Mesendoderm (in vitro differentiated cells): ENCODE measurements around the gene ACP3.
"Not testable (repeated sequence)": the region's sequence is repeated elsewhere in the genome, so short reads cannot be mapped to it uniquely, and the experiment has no call there.

Experiments used
- DNase-seq: peaks from one replicate; pipeline ENCODE4 v3.0.0; 2013
- H2AK5ac ChIP-seq: 2 replicates; pipeline ENCODE4 v1.6.1; 2013; ENCODE audit warnings: low read length, inconsistent platforms
- H2BK120ac ChIP-seq: 2 replicates; pipeline ENCODE4 v1.6.1; 2013; ENCODE audit warnings: low read depth, mild to moderate bottlenecking, low read length, moderate library complexity, mixed read lengths
- H2BK15ac ChIP-seq: replicated peaks from 2 replicates; pipeline ENCODE4 v1.6.1; 2013; ENCODE audit warnings: low read depth, mild to moderate bottlenecking, moderate library complexity
- H2BK5ac ChIP-seq: 2 replicates; pipeline ENCODE4 v1.6.1; 2013; ENCODE audit warnings: low read length, inconsistent platforms
- H3K18ac ChIP-seq: 2 replicates; pipeline ENCODE4 v1.6.1; 2013; ENCODE audit warnings: mild to moderate bottlenecking, low read length, mixed read lengths
- H3K23ac ChIP-seq: one replicate; pipeline ENCODE4 v1.6.1; 2013; ENCODE audit warnings: low read length
- H3K27ac ChIP-seq: 2 replicates; pipeline ENCODE4 v1.5.1; 2013; ENCODE audit warnings: low read depth, mild to moderate bottlenecking, inconsistent platforms, low read length, moderate library complexity
- H3K27me3 ChIP-seq: 2 replicates; pipeline ENCODE4 v1.6.1; 2013; ENCODE audit warnings: low read length, control low read depth, mild to moderate bottlenecking, inconsistent platforms; ENCODE audit not compliant: insufficient read depth, poor library complexity
- H3K36me3 ChIP-seq: 2 replicates; pipeline ENCODE4 v1.6.1; 2013; ENCODE audit warnings: low read length, inconsistent platforms; ENCODE audit not compliant: control insufficient read depth, insufficient read depth
- H3K4ac ChIP-seq: one replicate; pipeline ENCODE4 v1.6.1; 2013; ENCODE audit warnings: low read depth, mild to moderate bottlenecking, low read length, moderate library complexity
- H3K4me1 ChIP-seq: 2 replicates; pipeline ENCODE4 v1.6.1; 2013; ENCODE audit warnings: low read depth, low read length, inconsistent platforms; ENCODE audit not compliant: control insufficient read depth
- H3K4me2 ChIP-seq: 2 replicates; pipeline ENCODE4 v1.6.1; 2013; ENCODE audit warnings: low read length
- H3K4me3 ChIP-seq: 2 replicates; pipeline ENCODE4 v1.5.1; 2013; ENCODE audit warnings: mild to moderate bottlenecking, low read length
- H3K56ac ChIP-seq: one replicate; pipeline ENCODE4 v1.6.1; 2013; ENCODE audit warnings: low read length
- H3K79me1 ChIP-seq: 2 replicates; pipeline ENCODE4 v1.6.1; 2013; ENCODE audit warnings: low read length, inconsistent platforms
- H3K79me2 ChIP-seq: 2 replicates; pipeline ENCODE4 v1.6.1; 2013; ENCODE audit warnings: mild to moderate bottlenecking, low read length; ENCODE audit not compliant: control insufficient read depth, insufficient read depth
- H3K9ac ChIP-seq: 2 replicates; pipeline ENCODE4 v1.6.1; 2013; ENCODE audit warnings: low read length, inconsistent platforms
- H4K5ac ChIP-seq: one replicate; pipeline ENCODE4 v1.6.1; 2013; ENCODE audit warnings: low read length
- H4K8ac ChIP-seq: one replicate; pipeline ENCODE4 v1.6.1; 2013; ENCODE audit warnings: low read depth, mild to moderate bottlenecking, control low read depth, low read length, moderate library complexity
- WGBS: extraction: QIAGEN DNeasy Blood & Tissue Kit; methylation state at CpG from one replicate; pipeline ENCODE4 v1.1.7; 2013; ENCODE audit warnings: low lambda C conversion rate, missing lambda C conversion rate; ENCODE audit not compliant: insufficient coverage; ENCODE audit errors: extremely low coverage; 5-methylcytosine and 5-hydroxymethylcytosine counted together

The ACP3 gene

DNA sequence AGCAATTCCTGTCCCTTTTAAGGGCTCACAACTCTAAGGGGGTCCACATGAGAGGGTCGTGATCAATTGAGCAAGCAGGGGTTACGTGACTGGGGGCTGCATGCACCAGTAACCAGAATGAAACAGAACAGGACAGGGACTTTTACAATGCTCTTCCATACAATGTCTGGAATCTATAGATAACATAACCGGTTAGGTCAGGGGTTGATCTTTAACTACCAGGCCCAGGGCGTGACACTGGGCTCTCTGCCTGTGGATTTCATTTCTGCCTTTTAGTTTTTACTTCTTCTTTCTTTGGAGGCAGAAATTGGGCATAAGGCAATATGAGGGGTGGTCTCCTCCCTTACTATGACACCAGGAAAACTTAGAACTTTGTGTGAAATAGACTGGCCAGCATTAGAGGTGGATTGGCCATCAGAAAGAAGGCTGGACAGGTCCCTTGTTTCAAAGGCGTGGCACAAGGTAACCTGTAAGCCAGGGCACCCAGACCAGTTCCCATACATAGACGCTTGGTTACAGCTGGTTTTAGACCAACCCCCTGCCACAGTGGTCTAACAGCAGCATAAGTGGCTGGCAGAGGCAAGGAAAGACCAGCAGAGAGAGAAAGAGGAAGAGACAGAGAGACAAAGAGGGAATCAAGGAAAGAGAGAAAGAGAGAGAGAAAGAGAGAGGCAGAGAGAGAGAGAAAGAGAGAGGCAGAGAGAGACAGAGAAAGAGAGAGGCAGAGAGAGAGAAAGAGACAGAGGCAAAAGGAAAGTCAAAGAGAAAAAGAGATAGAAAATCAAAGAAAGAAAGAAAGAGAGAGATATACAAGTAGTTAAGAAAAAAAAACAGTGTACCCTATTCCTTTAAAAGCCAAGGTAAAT is 13.6 kb upstream of the ACP3 start:
- not testable (repeated sequence) for H3K4me1 ChIP-seq, H3K4me3 ChIP-seq, H3K27me3 ChIP-seq, H3K79me2 ChIP-seq, H3K27ac ChIP-seq, H4K8ac ChIP-seq, H3K4ac ChIP-seq, H3K56ac ChIP-seq, H3K23ac ChIP-seq, H3K79me1 ChIP-seq, H2BK5ac ChIP-seq, H3K4me2 ChIP-seq, H2BK120ac ChIP-seq, H2AK5ac ChIP-seq, H3K18ac ChIP-seq, H2BK15ac ChIP-seq, DNase-seq, H3K36me3 ChIP-seq, H4K5ac ChIP-seq, H3K9ac ChIP-seq
- WGBS, result no CpG with 5 or more reads among the region's 6 CpGs

GRCh38 chr3:132304351-132304750 is 12.9 kb upstream of the ACP3 start:
- not testable (repeated sequence) for H2BK120ac ChIP-seq, H3K9ac ChIP-seq, H3K4me3 ChIP-seq, H3K4ac ChIP-seq, H3K4me2 ChIP-seq, H3K27me3 ChIP-seq, H3K23ac ChIP-seq, H3K27ac ChIP-seq, H3K18ac ChIP-seq, DNase-seq, H2BK15ac ChIP-seq, H4K5ac ChIP-seq, H4K8ac ChIP-seq, H2BK5ac ChIP-seq, H3K36me3 ChIP-seq, H3K79me2 ChIP-seq, H2AK5ac ChIP-seq, H3K79me1 ChIP-seq, H3K56ac ChIP-seq, H3K4me1 ChIP-seq
- no CpG with 5 or more reads among the region's 2 CpGs for WGBS

- not testable (repeated sequence) for H3K27ac ChIP-seq, H2BK5ac ChIP-seq, H3K4ac ChIP-seq, H2BK120ac ChIP-seq, H2BK15ac ChIP-seq, H3K27me3 ChIP-seq, H3K9ac ChIP-seq, H3K56ac ChIP-seq, H4K8ac ChIP-seq, H3K36me3 ChIP-seq, H2AK5ac ChIP-seq, H3K18ac ChIP-seq, H3K4me3 ChIP-seq, H3K79me1 ChIP-seq, H4K5ac ChIP-seq, H3K79me2 ChIP-seq, H3K23ac ChIP-seq, H3K4me2 ChIP-seq, H3K4me1 ChIP-seq
- peak; percentile 47 for DNase-seq
- WGBS, result no CpG with 5 or more reads among the region's 11 CpGs
Observed at GRCh38 chr3:132310057-132310456, 7.2 kb upstream of the ACP3 start.

DNA sequence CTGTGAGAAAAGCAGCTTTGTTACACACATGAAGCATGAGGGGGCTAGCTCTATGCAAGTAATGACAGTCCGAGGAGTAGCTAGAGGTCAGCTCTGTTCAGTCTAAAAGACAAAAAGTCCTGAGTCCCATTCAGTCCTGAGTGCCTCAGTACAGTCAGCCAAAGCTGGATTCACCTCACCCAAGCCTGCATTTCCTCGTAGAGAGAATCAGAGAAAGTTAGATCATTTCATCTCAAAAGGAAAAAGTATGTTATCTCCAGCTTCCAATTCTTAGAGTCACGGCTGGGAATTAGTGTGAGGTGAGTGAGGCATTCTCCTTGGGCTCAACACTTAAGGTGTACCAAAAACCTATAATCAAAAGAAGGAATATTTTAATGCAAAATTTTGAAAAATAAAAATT is 5.9 kb upstream of the ACP3 start:
- H3K36me3 ChIP-seq, result no peaks in the 10 kb centered on the region
- no peak overlapping the region for H4K5ac ChIP-seq
- H3K9ac ChIP-seq, result no peak overlapping the region
- H2BK120ac ChIP-seq, result no peak overlapping the region
- H2BK5ac ChIP-seq, result no peak overlapping the region
- H3K27me3 ChIP-seq, result no peaks in the 10 kb centered on the region
- H3K4me1 ChIP-seq, result peaks cover 2% of the 10 kb centered on the region
- H3K4me3 ChIP-seq, result no peak overlapping the region
- H3K56ac ChIP-seq, result peak overlapping the region; percentile 0
- no peak overlapping the region for H3K23ac ChIP-seq
- DNase-seq, result no peak
- no peak overlapping the region for H4K8ac ChIP-seq
- no peak overlapping the region for H2AK5ac ChIP-seq
- H3K79me1 ChIP-seq, result no peaks in the 10 kb centered on the region
- no CpG with 5 or more reads among the region's 3 CpGs for WGBS
- H3K27ac ChIP-seq, result no peak overlapping the region
- H2BK15ac ChIP-seq, result no peak overlapping the region
- H3K18ac ChIP-seq, result no peak overlapping the region
- H3K79me2 ChIP-seq, result no peaks in the 10 kb centered on the region
- H3K4me2 ChIP-seq, result no peak overlapping the region
- no peak overlapping the region for H3K4ac ChIP-seq

DNA sequence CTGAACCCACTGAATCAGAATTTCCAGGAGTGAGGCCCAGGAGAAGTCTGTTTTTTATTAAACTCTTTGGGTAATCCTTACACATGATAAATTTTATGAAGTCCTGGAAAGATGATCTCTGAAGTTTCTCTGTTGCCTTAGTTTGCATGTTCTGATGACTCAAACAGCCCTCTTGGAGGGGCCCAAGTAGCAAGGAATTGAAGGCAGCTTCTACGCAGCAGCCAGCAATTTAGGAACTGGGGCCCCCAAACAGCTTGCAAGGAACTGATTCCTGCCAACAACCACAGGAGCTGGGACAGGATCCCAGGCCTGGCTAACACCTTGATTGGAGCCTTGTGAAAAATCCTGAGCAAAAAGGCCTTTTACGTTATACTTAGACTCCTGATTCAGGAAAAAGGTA is 5.4 kb upstream of the ACP3 start:
- Histone ChIP-seq H3K9ac (no peak overlapping the region), H4K8ac (no peak overlapping the region), H3K79me2 (no peaks in the 10 kb centered on the region), H3K18ac (no peak overlapping the region), H3K27ac (no peak overlapping the region), H2BK5ac (no peak overlapping the region), H2BK15ac (no peak overlapping the region), H3K23ac (no peak overlapping the region), H3K36me3 (no peaks in the 10 kb centered on the region), H3K4me1 (peaks cover 2% of the 10 kb centered on the region), H4K5ac (no peak overlapping the region), H3K4me2 (no peak overlapping the region), H3K27me3 (no peaks in the 10 kb centered on the region), H2BK120ac (no peak overlapping the region), H3K4ac (no peak overlapping the region), H3K4me3 (no peak overlapping the region), H3K79me1 (no peaks in the 10 kb centered on the region), H2AK5ac (no peak overlapping the region), H3K56ac (no peak overlapping the region)
- WGBS, result no CpG with 5 or more reads among the region's 2 CpGs
- no peak for DNase-seq

DNA sequence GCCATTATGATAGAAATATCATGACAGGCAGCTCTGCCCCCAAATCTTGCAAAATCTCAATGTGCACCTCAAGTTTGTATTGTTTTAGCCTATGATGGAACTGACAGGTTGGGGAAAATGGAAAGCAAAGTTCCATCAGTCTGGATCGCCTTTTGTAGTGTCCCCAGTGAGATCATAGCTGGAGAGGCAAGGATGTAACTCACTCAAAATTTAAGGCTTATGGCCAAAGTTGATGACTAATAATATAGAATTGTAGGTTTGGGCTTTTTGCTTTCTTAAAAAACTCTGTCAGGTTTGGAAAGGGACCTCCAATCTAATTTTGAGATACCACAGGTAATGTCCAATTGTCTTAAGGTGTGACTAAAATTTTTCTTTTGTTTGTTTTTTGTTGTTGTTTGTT is 1.4 kb upstream of the ACP3 start:
- Histone ChIP-seq H2AK5ac (no peak overlapping the region), H3K79me2 (no peaks in the 10 kb centered on the region), H3K4ac (no peak overlapping the region), H2BK15ac (no peak overlapping the region), H3K4me3 (no peak overlapping the region), H3K4me1 (peaks cover 2% of the 10 kb centered on the region), H3K27me3 (no peaks in the 10 kb centered on the region), H3K27ac (no peak overlapping the region), H3K4me2 (no peak overlapping the region), H4K8ac (no peak overlapping the region), H3K36me3 (no peaks in the 10 kb centered on the region), H2BK120ac (no peak overlapping the region), H3K56ac (no peak overlapping the region), H3K18ac (no peak overlapping the region), H3K79me1 (no peaks in the 10 kb centered on the region), H3K23ac (no peak overlapping the region), H2BK5ac (no peak overlapping the region), H4K5ac (no peak overlapping the region), H3K9ac (no peak overlapping the region)
- DNase-seq, result no peak
- no CpG with 5 or more reads among the region's 1 CpG for WGBS
